SK-N-SH treated with all-trans-retinoic acid at 6 μM for 48 hours (cell line): ENCODE results near the gene CYRIA.

ENCODE experiments used
- ARNTL ChIP-seq: fragments of 450-650 bp; formaldehyde crosslinking; IDR thresholded peaks from 2 replicates; pipeline ENCODE4 v1.5.0; 2020; ENCODE audit warnings: low read depth, mild to moderate bottlenecking, moderate library complexity, borderline replicate concordance
- ESRRG ChIP-seq: fragments of 250-450 bp; sonication (Bioruptor Pico); IDR thresholded peaks from 2 replicates; pipeline ENCODE4 v1.6.1; 2021; ENCODE audit warnings: mild to moderate bottlenecking
- PPARA ChIP-seq: fragments of 250-450 bp; sonication (Bioruptor Pico); IDR thresholded peaks from 2 replicates; pipeline ENCODE4 v1.5.0; 2020; ENCODE audit warnings: mild to moderate bottlenecking, borderline replicate concordance
- RARB ChIP-seq: fragments of 250-450 bp; sonication (Bioruptor Pico); IDR thresholded peaks from 2 replicates; pipeline ENCODE4 v1.8.0; 2021; ENCODE audit warnings: mild to moderate bottlenecking, moderate library complexity
- ZNF70 ChIP-seq: fragments of 450-650 bp; formaldehyde crosslinking; IDR thresholded peaks from 2 replicates; pipeline ENCODE4 v1.5.0; 2020; ENCODE audit warnings: mild to moderate bottlenecking, moderate library complexity
- TF ChIP-seq, protein P1 (sequence below): fragments of 250-450 bp; sonication (Bioruptor Pico); IDR thresholded peaks from 2 replicates; pipeline ENCODE4 v1.5.1; 2020; ENCODE audit warnings: low read depth, mild to moderate bottlenecking, moderate library complexity
- TF ChIP-seq, protein P2 (sequence below): fragments of 250-450 bp; sonication (Bioruptor Pico); IDR thresholded peaks from 2 replicates; pipeline ENCODE4 v1.5.1; 2021; ENCODE audit warnings: mild to moderate bottlenecking, moderate library complexity
- TF ChIP-seq, protein P3 (sequence below): fragments of 250-450 bp; sonication (Bioruptor Pico); IDR thresholded peaks from 2 replicates; pipeline ENCODE4 v1.8.0; 2020; ENCODE audit warnings: mild to moderate bottlenecking, moderate library complexity, borderline replicate concordance
- TF ChIP-seq, protein P4 (sequence below): fragments of 250-450 bp; sonication (Bioruptor Pico); IDR thresholded peaks from 2 replicates; pipeline ENCODE4 v1.5.0; 2020; ENCODE audit warnings: mild to moderate bottlenecking, moderate library complexity

DNA sequence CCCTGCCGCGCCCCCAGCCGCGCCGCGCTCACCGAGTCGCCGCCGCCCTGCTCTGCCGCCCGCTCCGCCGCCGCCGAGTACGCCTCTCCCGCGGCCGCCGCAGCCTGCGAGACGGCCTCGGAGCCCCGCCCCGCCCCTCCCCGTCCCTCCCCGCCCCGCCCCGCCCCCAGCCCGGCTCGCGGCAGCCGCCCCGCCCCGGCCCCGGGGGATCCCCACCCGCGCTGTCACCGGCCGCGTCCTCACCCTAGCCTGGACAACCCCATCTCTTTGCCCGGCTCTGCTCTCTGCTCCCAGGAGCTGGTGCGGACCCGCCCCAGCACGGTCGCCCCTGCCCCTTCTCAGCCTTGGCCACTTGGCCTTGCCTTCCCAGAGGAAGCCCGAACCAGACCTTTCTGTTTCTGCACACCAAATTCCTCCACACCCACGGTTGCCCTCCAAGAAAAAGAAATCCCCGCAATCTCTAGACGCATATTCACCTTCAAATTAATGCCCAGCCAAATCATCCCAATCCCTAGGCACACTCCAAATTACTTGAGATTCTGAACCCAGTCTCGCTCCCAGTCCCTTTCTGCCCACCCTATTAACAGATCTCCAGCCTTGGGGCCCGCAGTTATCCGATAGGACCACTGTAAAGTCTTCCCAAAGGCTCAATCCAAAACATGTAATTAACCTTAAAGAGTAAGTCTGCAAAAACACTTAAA, at the start of gene CYRIA:
- no peak for TF ChIP-seq ARNTL (CRISPR knock-in tag)
- no peak for TF ChIP-seq ESRRG
- TF ChIP-seq RARB (CRISPR knock-in tag) = no peak
- TF ChIP-seq, protein P1, sequence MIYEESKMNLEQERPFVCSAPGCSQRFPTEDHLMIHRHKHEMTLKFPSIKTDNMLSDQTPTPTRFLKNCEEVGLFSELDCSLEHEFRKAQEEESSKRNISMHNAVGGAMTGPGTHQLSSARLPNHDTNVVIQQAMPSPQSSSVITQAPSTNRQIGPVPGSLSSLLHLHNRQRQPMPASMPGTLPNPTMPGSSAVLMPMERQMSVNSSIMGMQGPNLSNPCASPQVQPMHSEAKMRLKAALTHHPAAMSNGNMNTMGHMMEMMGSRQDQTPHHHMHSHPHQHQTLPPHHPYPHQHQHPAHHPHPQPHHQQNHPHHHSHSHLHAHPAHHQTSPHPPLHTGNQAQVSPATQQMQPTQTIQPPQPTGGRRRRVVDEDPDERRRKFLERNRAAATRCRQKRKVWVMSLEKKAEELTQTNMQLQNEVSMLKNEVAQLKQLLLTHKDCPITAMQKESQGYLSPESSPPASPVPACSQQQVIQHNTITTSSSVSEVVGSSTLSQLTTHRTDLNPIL (CRISPR knock-in tag) = no peak
- TF ChIP-seq, protein P2, sequence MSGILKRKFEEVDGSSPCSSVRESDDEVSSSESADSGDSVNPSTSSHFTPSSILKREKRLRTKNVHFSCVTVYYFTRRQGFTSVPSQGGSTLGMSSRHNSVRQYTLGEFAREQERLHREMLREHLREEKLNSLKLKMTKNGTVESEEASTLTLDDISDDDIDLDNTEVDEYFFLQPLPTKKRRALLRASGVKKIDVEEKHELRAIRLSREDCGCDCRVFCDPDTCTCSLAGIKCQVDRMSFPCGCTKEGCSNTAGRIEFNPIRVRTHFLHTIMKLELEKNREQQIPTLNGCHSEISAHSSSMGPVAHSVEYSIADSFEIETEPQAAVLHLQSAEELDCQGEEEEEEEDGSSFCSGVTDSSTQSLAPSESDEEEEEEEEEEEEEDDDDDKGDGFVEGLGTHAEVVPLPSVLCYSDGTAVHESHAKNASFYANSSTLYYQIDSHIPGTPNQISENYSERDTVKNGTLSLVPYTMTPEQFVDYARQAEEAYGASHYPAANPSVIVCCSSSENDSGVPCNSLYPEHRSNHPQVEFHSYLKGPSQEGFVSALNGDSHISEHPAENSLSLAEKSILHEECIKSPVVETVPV (CRISPR knock-in tag) = no peak
- no peak for TF ChIP-seq PPARA (CRISPR knock-in tag)
- TF ChIP-seq, protein P3, sequence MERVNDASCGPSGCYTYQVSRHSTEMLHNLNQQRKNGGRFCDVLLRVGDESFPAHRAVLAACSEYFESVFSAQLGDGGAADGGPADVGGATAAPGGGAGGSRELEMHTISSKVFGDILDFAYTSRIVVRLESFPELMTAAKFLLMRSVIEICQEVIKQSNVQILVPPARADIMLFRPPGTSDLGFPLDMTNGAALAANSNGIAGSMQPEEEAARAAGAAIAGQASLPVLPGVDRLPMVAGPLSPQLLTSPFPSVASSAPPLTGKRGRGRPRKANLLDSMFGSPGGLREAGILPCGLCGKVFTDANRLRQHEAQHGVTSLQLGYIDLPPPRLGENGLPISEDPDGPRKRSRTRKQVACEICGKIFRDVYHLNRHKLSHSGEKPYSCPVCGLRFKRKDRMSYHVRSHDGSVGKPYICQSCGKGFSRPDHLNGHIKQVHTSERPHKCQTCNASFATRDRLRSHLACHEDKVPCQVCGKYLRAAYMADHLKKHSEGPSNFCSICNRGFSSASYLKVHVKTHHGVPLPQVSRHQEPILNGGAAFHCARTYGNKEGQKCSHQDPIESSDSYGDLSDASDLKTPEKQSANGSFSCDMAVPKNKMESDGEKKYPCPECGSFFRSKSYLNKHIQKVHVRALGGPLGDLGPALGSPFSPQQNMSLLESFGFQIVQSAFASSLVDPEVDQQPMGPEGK = no peak
- TF ChIP-seq ZNF70 (CRISPR knock-in tag) = no peak
- TF ChIP-seq, protein P4, sequence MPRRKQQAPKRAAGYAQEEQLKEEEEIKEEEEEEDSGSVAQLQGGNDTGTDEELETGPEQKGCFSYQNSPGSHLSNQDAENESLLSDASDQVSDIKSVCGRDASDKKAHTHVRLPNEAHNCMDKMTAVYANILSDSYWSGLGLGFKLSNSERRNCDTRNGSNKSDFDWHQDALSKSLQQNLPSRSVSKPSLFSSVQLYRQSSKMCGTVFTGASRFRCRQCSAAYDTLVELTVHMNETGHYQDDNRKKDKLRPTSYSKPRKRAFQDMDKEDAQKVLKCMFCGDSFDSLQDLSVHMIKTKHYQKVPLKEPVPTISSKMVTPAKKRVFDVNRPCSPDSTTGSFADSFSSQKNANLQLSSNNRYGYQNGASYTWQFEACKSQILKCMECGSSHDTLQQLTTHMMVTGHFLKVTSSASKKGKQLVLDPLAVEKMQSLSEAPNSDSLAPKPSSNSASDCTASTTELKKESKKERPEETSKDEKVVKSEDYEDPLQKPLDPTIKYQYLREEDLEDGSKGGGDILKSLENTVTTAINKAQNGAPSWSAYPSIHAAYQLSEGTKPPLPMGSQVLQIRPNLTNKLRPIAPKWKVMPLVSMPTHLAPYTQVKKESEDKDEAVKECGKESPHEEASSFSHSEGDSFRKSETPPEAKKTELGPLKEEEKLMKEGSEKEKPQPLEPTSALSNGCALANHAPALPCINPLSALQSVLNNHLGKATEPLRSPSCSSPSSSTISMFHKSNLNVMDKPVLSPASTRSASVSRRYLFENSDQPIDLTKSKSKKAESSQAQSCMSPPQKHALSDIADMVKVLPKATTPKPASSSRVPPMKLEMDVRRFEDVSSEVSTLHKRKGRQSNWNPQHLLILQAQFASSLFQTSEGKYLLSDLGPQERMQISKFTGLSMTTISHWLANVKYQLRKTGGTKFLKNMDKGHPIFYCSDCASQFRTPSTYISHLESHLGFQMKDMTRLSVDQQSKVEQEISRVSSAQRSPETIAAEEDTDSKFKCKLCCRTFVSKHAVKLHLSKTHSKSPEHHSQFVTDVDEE (CRISPR knock-in tag) = no peak
